GM06990 (cell line): ENCODE measurements around the gene TNP2.
A peak's percentile ranks its signal among the peaks of the same experiment; 100 is the strongest.

Source experiments
- DNase-seq: peaks from one replicate; pipeline ENCODE4 v3.0.0-alpha.2; 2011; ENCODE audit not compliant: insufficient read length; ENCODE audit errors: extremely low read depth
- H3K27me3 ChIP-seq: replicated peaks from 2 replicates; pipeline ENCODE4 v1.6.0; 2011; ENCODE audit warnings: low read length; ENCODE audit not compliant: control insufficient read depth, insufficient read depth
- H3K36me3 ChIP-seq: 2 replicates; pipeline ENCODE4 v1.5.1; 2011; ENCODE audit warnings: low read length; ENCODE audit not compliant: control insufficient read depth, insufficient read depth
- H3K4me3 ChIP-seq: replicated peaks from 2 replicates; pipeline ENCODE4 v1.5.1; 2011; ENCODE audit warnings: low read depth, mild to moderate bottlenecking, control low read depth, low read length
- TF ChIP-seq, protein P1 (sequence below): IDR thresholded peaks from 2 replicates; pipeline ENCODE4 v1.5.1; 2011; ENCODE audit warnings: low read length, control low read depth, mild to moderate bottlenecking, inconsistent platforms; ENCODE audit not compliant: insufficient read depth, poor library complexity, severe bottlenecking

The TNP2 gene

GRCh38 chr16:11298143-11298900, 29.2 kb upstream of the TNP2 start:
- H3K27me3 ChIP-seq = no peaks in the 10 kb centered on the region
- no peak overlapping the region for H3K4me3 ChIP-seq
- no peak for DNase-seq
- H3K36me3 ChIP-seq = no peaks in the 10 kb centered on the region
- TF ChIP-seq, protein P1, sequence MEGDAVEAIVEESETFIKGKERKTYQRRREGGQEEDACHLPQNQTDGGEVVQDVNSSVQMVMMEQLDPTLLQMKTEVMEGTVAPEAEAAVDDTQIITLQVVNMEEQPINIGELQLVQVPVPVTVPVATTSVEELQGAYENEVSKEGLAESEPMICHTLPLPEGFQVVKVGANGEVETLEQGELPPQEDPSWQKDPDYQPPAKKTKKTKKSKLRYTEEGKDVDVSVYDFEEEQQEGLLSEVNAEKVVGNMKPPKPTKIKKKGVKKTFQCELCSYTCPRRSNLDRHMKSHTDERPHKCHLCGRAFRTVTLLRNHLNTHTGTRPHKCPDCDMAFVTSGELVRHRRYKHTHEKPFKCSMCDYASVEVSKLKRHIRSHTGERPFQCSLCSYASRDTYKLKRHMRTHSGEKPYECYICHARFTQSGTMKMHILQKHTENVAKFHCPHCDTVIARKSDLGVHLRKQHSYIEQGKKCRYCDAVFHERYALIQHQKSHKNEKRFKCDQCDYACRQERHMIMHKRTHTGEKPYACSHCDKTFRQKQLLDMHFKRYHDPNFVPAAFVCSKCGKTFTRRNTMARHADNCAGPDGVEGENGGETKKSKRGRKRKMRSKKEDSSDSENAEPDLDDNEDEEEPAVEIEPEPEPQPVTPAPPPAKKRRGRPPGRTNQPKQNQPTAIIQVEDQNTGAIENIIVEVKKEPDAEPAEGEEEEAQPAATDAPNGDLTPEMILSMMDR = no peak

- H3K36me3 ChIP-seq = no peaks in the 10 kb centered on the region
- DNase-seq = peak; percentile 88
- H3K27me3 ChIP-seq = no peaks in the 10 kb centered on the region
- 0 out of 2 replicates have a peak overlapping the region, but pooled peaks have one; percentile 10 for H3K4me3 ChIP-seq
- TF ChIP-seq, protein P1 = no peak
These were observed 28.5 kb upstream of the TNP2 start for GRCh38 chr16:11297492-11298142.

DNA sequence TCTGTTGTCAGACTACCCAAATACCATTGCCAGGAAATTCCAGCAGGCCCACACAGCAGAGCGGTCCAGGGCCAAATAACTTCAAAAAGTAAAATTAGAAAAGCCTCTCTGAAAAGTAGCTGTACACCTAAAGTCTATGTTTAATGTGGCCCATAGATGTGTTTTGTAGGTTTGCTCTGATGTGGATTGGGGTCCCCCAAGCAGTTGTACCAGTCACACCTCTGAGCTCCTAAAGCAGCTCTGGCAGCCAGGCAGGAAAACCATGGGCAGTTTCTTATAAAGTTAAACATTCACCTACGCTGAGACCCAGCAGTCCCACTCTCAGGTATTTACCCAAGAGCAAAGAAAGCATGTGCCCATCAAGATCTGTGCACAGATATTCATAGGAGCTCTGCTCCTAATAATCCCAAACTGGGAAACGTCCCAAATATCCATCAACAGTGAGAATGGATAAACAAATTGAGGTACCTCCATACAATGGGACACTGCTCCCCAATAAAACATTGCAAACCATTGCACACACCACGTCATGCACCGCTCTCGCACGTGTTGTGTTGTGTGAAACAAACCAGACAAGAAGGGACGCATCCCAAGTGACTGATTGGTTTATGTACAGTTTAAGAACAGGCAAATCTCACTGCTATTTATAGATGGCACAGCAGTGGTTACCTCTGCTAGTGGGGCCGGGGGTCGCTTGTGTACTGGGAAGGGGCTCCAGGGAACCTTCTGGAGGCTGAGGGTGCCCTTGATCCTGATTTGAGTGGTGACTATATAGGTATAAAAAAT, 27.8 kb upstream of the TNP2 start:
- Histone ChIP-seq H3K36me3 (no peaks in the 10 kb centered on the region), H3K4me3 (no peak overlapping the region), H3K27me3 (no peaks in the 10 kb centered on the region)
- DNase-seq = no peak
- TF ChIP-seq, protein P1 = no peak

DNA sequence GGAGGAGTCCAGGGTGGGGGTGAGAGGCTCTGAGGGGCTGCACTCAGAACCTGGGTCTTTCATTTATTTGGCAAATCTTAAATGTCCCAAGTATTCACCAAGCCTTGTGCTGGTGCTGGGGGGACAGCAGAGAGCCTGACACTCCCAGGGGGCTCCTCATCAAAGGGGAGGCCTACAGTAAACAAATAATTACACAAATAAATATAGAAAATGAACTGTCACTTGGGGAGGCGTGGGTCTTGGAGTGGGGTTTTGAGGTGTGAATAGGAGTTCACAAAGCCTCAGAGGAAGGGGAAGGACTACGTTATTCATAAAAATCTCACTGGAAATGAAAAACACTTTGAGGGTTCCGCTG, 27.2 kb upstream of the TNP2 start:
- Histone ChIP-seq H3K36me3 (no peaks in the 10 kb centered on the region), H3K4me3 (no peak overlapping the region), H3K27me3 (no peaks in the 10 kb centered on the region)
- no peak for DNase-seq
- TF ChIP-seq, protein P1 = no peak

- TF ChIP-seq, protein P1 = no peak
- H3K36me3 ChIP-seq = no peaks in the 10 kb centered on the region
- H3K4me3 ChIP-seq = no peak overlapping the region
- DNase-seq = no peak
- no peaks in the 10 kb centered on the region for H3K27me3 ChIP-seq
These were observed 26.5 kb upstream of the TNP2 start for GRCh38 chr16:11295672-11296071.
